ENCODE results near the gene PHYKPL.

PHYKPL gene

GRCh38 chr5:178224403-178224802 lies 8.2 kb downstream of the PHYKPL start:
- no peak overlapping the region for H2AFZ ChIP-seq (ENCODE audit: low read depth, low read length, severe bottlenecking)
- peaks cover 4% of the 10 kb centered on the region; the same call in 1 of the 2 replicates for H3F3A ChIP-seq (ENCODE audit: insufficient read depth)
- no peaks in the 10 kb centered on the region for H3K27me3 ChIP-seq (ENCODE audit: low read length)
- no peak for TF ChIP-seq EZH2phosphoT487 (conservative IDR thresholded peaks at IDR 0.05; ENCODE audit: low read length)
- TF ChIP-seq CTCF (IDR thresholded peaks at IDR 0.05; ENCODE audit: insufficient read depth, low read length, poor library complexity, severe bottlenecking), result no peak
- no peak overlapping the region for H3K27ac ChIP-seq (ENCODE audit: low read depth, low read length)
- H4K20me1 ChIP-seq (ENCODE audit: low read depth, low read length), result no peaks in the 10 kb centered on the region
- no peaks in the 10 kb centered on the region; the same call in 1 of the 2 replicates for H3K36me3 ChIP-seq (ENCODE audit: low read length)
- 0 out of 2 replicates have a peak, but pooled peaks cover 5% of the 10 kb centered on the region for H3K79me2 ChIP-seq (ENCODE audit: insufficient read depth, low read length)
- no peak overlapping the region for H3K9ac ChIP-seq (ENCODE audit: low read length)
- H3K4me2 ChIP-seq (ENCODE audit: low read depth, low read length, poor library complexity, severe bottlenecking), result no peak overlapping the region
- no peaks in the 10 kb centered on the region for H3K9me3 ChIP-seq (ENCODE audit: insufficient read depth, low read length)
- H3K4me3 ChIP-seq (ENCODE audit: insufficient read depth, low read length, poor library complexity, severe bottlenecking), result no peak overlapping the region
- no peaks in the 10 kb centered on the region for H3K9me2 ChIP-seq (replicated peaks; ENCODE audit: insufficient read depth, low read length)

GRCh38 chr5:178223828-178224335 lies 8.7 kb downstream of the PHYKPL start:
- Histone ChIP-seq H3K9ac (ENCODE audit: low read length) (no peak overlapping the region), H3K4me2 (ENCODE audit: low read depth, low read length, poor library complexity, severe bottlenecking) (no peak overlapping the region)

DNA sequence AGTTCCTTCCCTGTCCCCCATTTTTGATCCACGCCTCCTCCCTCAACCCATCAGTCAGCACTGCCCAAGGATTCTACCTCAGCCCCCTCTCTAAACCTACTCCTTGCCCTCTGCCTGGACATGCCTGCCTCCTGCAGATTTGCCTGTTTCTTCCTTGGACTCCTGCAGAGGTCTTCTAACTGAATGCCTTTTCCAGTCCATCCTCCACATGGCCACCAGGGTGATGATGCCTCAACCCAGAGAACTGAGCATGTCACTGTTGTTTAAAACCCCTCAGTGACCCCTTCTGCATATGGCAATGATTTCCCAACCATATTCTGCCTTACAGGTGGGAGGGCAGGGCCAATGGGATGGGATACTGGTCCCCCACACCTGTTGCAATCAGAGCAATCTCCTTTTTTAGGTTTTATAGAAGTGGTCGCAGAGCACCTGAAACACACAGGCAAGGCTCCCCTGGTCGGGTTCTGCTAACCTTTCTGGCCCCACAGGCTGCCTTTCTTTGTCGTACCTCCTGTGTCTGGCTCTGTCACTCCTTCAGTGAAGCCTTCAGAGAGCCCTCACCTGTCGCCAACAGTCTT lies 9.3 kb downstream of the PHYKPL start:
- Histone ChIP-seq H4K20me1 (ENCODE audit: low read depth, low read length) (no peaks in the 10 kb centered on the region), H3K9me2 (replicated peaks; ENCODE audit: insufficient read depth, low read length) (no peaks in the 10 kb centered on the region), H3K4me2 (ENCODE audit: low read depth, low read length, poor library complexity, severe bottlenecking) (no peak overlapping the region), H3K27me3 (ENCODE audit: low read length) (no peaks in the 10 kb centered on the region), H3F3A (ENCODE audit: insufficient read depth) (peaks cover 14% of the 10 kb centered on the region; the same call in 1 of the 2 replicates), H3K27ac (ENCODE audit: low read depth, low read length) (no peak overlapping the region), H3K79me2 (ENCODE audit: insufficient read depth, low read length) (no peaks in the 10 kb centered on the region), H3K36me3 (ENCODE audit: low read length) (peaks cover 5% of the 10 kb centered on the region), H3K4me3 (ENCODE audit: insufficient read depth, low read length, poor library complexity, severe bottlenecking) (no peak overlapping the region), H3K9me3 (ENCODE audit: insufficient read depth, low read length) (no peaks in the 10 kb centered on the region), H2AFZ (ENCODE audit: low read depth, low read length, severe bottlenecking) (no peak overlapping the region), H3K9ac (ENCODE audit: low read length) (no peak overlapping the region)
- TF ChIP-seq EZH2phosphoT487 (conservative IDR thresholded peaks at IDR 0.05; ENCODE audit: low read length) (no peak), CTCF (IDR thresholded peaks at IDR 0.05; ENCODE audit: insufficient read depth, low read length, poor library complexity, severe bottlenecking) (no peak)

More at GRCh38 chr5:178223828-178224335, 8.7 kb downstream of the PHYKPL start:
- Histone ChIP-seq H4K20me1 (ENCODE audit: low read depth, low read length) (no peaks in the 10 kb centered on the region), H3K36me3 (ENCODE audit: low read length) (peaks cover under 1% of the 10 kb centered on the region; the same call in 1 of the 2 replicates), H3K79me2 (ENCODE audit: insufficient read depth, low read length) (0 out of 2 replicates have a peak, but pooled peaks cover 3% of the 10 kb centered on the region), H3K27me3 (ENCODE audit: low read length) (no peaks in the 10 kb centered on the region), H3K4me3 (ENCODE audit: insufficient read depth, low read length, poor library complexity, severe bottlenecking) (no peak overlapping the region), H3K9me2 (replicated peaks; ENCODE audit: insufficient read depth, low read length) (no peaks in the 10 kb centered on the region), H3K27ac (ENCODE audit: low read depth, low read length) (no peak overlapping the region), H2AFZ (ENCODE audit: low read depth, low read length, severe bottlenecking) (no peak overlapping the region), H3K9me3 (ENCODE audit: insufficient read depth, low read length) (no peaks in the 10 kb centered on the region), H3F3A (ENCODE audit: insufficient read depth) (peaks cover 8% of the 10 kb centered on the region; the same call in 1 of the 2 replicates)
- no peak for TF ChIP-seq EZH2phosphoT487 (conservative IDR thresholded peaks at IDR 0.05; ENCODE audit: low read length)
- no peak for TF ChIP-seq CTCF (IDR thresholded peaks at IDR 0.05; ENCODE audit: insufficient read depth, low read length, poor library complexity, severe bottlenecking)
